CD4-positive, alpha-beta T cell treated with Interleukin-6 at 100 ng/mL for 8 hours (primary cell): Measurements from ENCODE around the gene IL15RA.
A peak's percentile ranks its signal among the peaks of the same experiment; 100 is the strongest.
"Not testable (repeated sequence)": the region's sequence is repeated elsewhere in the genome, so short reads cannot be mapped to it uniquely, and the experiment has no call there.

Experiments used
- DNase-seq: peaks from one replicate; pipeline ENCODE4 v3.0.0-alpha.2; 2020; ENCODE audit warnings: mixed read lengths, low spot score

The IL15RA gene

GRCh38 chr10:5949009-5949759, 28.2 kb downstream of the IL15RA start:
- peak; percentile 9 for DNase-seq

DNA sequence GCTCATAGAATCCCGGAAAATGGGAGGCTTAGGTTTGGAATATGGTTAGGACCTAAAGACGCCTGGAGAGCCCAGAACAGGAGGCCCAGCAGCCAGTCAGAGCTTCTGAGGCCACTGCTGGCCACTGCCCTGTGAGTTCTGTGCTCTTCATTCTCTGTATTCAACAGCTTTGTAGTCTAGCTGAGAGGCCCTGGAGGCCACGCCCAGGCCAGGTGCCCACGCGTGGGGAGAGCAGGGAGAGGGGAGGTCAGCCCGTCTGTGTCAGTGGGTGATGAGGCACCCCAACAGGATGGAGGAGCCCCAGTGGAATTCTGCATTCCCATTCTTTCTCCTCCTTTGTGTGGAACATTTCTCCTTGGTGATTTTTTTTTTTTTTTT, 29.1 kb downstream of the IL15RA start:
- DNase-seq, result no peak

GRCh38 chr10:5947471-5948207, 29.7 kb downstream of the IL15RA start:
- no peak for DNase-seq

DNA sequence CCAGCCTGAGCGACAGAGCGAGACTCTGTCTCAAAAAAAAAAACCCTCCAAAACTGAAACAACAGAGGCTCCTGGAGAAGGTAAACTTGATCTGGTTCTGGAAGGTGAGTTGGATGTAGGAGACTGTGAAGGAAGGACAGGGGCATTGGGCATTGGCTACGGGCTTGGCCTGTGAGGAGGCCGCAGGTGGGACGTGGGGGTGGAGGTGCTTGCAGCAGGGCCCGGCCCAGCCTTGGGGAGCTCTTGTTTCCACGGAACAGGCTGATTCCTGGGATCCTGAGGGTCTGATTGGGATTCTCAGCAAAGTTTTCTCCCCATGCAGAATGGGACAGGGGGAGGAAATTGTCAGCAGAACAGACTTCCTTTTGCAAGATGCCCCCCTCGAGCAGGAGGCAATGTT, 30.6 kb downstream of the IL15RA start:
- DNase-seq, result no peak

DNA sequence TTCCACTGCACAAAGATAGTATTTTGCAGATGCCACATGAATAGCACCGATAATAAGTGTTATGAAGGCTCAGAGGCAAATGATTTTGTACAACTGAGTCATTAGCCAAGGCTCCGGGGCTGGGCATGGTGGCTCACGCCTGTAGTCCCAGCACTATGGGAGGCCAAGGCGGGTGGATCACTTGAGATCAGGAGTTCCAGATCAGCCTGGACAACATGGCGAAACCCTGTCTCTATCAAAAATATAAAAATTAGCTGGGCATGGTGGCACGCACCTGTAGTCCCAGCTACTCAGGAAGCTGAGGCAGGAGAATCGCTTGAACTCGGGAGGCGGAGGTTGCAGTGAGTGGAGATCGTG, 30.9 kb downstream of the IL15RA start:
- DNase-seq, result not testable (repeated sequence)

DNA sequence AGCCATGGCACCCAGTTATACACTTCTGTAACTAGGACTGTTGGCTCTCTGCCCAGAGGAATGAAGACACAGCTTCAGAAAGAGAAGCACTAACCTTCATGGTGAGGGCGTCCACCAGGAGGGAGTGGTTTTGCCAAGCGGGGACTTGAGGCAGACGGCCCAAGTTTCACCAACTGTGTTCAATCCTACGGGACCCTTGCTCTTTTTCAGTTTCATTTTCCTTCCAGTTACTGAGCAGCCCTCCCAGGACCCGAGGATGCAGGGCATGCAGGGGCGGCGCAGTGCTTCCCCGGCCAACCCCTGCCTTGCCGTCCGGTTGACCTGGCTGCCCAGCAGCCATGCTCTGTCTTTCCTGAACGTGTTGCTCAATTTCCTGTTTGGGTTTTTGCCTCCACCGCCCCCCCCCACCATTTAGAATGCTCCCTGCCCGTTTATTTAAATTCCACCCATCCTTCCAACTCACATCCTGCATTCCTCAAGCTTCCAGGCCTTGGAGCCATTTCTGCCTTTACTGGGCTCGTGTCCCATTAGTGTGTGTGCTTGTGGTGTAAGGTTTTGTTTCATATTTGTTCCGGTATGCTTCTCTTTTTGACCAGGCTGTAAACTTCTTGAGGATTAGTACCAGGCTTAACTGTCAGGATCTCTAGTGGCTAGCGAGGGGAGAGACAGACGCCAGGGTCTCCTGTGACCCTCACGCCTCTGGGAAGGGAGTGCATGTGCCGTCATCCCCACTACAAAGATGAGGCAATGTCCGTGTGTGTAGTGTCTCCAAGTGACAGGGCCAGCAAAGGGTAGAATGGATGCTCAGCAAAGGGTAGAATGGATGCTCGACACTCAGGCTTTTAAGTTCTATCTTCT, 31.6 kb downstream of the IL15RA start:
- DNase-seq, result no peak

- DNase-seq, result no peak
Observed at GRCh38 chr10:5945190-5945509, 32.2 kb downstream of the IL15RA start.

GRCh38 chr10:5944389-5945189, 32.8 kb downstream of the IL15RA start:
- DNase-seq, result no peak

GRCh38 chr10:5943536-5943935, 33.8 kb downstream of the IL15RA start:
- DNase-seq, result no peak

- DNase-seq, result no peak
Observed at GRCh38 chr10:5942474-5942873, 34.9 kb downstream of the IL15RA start.

DNA sequence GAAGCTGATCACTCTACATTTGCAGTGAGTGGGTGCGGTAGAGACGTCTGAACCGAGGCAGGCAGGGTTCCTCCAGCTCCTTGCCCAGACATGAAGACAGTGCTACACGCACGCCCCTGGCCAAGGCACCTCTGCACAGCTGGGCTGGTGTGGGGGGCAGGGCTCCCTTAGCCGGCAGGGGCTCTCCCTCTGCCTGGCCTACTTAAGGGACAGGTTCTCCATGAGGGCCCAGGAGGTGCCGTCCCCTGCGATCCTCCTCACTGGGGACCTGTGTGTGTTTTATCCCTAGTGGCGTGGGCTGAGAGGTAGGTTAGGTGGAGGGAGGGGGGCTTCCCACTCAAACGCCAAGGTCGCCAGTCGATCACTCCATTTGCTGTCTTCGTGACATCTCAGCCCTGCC, 35.3 kb downstream of the IL15RA start:
- DNase-seq, result no peak

DNA sequence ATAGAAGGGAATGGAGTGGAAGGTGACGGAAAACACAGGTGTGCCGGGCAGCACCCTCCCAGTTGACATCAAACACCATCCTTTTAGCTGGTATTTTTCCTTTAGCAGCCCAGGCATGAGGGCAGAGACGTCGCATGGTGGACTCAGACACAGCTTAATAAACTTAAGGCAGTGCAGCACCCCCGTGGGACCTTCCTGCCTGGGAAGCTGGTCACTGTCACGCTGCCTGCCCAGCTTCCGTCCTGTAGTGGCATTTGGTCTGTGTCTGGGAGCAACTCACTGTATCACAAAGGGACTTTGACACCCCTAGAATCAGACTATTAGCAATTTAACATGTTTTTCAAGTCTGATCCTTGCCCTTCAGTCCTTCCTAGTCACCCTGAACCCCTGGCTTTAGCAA, 35.8 kb downstream of the IL15RA start:
- DNase-seq, result no peak

- no peak for DNase-seq
Observed at GRCh38 chr10:5940807-5941218, 36.5 kb downstream of the IL15RA start.

- DNase-seq, result no peak
Observed at GRCh38 chr10:5938291-5938690, 39.1 kb downstream of the IL15RA start.

GRCh38 chr10:5937016-5937415, 40.3 kb downstream of the IL15RA start:
- no peak for DNase-seq

DNA sequence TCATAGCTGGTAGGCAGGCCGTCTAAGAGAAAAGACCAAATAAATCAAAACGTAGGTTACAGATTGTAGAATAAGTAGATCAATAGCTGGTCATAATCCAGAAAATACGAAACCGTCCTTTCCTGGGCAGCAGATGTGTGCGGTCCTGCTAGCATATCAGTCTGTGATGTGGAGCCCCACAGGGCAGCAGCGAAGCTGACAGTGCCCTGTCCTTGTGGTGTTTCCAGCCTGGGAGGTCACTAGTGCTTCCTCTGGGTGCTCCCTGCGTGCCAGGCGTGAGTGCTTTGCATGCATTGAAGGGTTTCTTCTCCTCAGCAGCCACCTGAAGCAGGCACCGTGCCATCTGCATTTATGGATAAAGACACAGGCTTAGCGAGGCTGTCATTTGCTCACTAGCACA, 41.7 kb downstream of the IL15RA start:
- no peak for DNase-seq

DNA sequence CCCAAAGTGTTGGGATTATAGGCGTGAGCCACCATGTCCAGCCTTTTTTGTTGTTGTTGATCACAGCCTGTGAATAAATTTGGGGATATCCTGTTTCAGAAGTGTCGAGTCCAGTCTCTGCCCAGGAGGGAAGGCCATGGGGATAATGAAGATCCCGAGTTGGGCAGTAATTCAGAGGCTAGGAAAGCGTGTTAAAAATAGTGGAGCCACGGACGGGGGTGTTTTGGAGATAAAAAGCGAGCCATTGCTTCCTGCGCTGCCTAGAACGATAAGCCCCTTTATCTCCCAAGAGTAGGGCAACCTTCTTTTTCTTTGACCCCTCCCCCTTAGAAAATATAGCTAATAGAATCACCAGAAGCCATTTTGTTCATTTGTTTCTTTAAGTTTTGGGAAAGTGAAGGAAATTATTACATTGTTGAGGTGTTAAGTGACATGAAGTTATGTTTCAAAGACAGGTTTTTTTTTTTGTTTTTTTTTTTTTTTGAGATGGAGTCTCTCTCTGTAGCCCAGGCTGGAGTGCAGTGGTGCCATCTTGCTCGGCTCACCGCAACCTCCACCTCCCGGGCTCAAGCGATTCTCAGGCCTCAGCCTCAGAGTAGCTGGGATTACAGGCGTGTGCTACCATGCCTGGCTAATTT, 43.3 kb downstream of the IL15RA start:
- DNase-seq, result no peak

GRCh38 chr10:5932345-5932744, 45.0 kb downstream of the IL15RA start:
- DNase-seq, result no peak

DNA sequence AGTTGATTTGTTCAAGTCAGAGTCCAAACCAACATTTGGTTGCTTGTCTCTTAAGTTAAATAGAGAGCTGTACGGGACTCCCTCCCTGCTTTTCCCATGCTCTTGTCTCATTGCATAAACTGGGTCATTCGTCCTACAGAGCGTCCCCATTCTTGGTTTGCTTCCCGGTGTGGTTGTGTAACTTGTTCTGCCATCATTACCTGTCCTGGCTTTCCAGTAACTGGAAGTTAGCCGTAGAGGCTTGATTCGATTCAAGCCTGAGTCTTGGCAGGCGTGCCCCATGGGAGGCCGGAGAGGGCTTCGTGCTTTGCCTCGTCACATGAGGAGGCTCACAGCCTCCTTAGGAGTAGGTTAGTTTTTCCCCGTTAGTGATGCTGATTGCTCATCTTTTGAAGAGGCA, 47.1 kb downstream of the IL15RA start:
- no peak for DNase-seq

DNA sequence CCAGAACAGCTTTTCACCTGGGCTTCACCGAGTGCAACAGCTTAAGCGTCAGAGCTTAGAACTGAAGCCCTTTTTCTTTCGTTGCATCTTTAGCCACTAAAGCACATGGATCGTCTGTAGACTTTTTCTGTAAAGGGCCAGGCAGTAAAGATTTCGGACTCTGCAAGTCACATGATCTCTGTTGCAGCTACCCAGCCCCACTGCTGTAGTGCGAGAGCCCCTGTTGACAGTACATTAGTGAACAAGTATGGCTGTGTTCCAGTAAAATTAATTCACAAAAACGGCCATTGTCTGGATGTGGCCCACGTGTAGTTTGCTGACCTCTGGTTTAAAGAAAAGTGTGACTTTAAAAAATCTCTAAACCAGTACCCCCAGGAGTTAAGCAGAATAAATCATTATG, 47.9 kb downstream of the IL15RA start:
- no peak for DNase-seq

- no peak for DNase-seq
Observed at GRCh38 chr10:5927306-5927705, 50.0 kb downstream of the IL15RA start.

- no peak for DNase-seq
Observed at GRCh38 chr10:5924889-5925288, 52.5 kb downstream of the IL15RA start.
